Measurements from ENCODE around the gene SPSB4. TPM values are rescaled to one million over a fixed set of nuclear protein-coding genes. Genes with fewer than 3 reads are reported as not detected.

The SPSB4 gene
- total and polyA plus RNA-seq, 9 of the 15 experiments (the other 6 are each of a cell fraction or from before 2014, with no cell fraction given): not detected

GRCh38 chr3:141015481-141015880 lies 35.7 kb upstream of the SPSB4 start:
- Histone ChIP-seq H3K27me3 (ENCODE audit: control insufficient read depth in 2 of 2, insufficient read depth in 2 of 2, low read length in 2 of 2) (peaks cover 11 to 44% of the 10 kb centered on the region in 2 experiments), H3K9me1 (ENCODE audit: control insufficient read depth, insufficient read depth, low read length) (no peaks in the 10 kb centered on the region), H3K4me3 (no peak overlapping the region), H4K20me1 (replicated peaks; ENCODE audit: control insufficient read depth, insufficient read depth, low read length) (no peaks in the 10 kb centered on the region), H3K9me3 (replicated peaks; ENCODE audit: control insufficient read depth, insufficient read depth, low read depth, low read length) (no peaks in the 10 kb centered on the region), H3K27ac (ENCODE audit: extremely low read depth, low read depth, low read length) (no peak overlapping the region), H2AFZ (ENCODE audit: low read depth, low read length) (no peak overlapping the region), H3K9ac (ENCODE audit: insufficient read depth in 1 of 2, low read depth in 2 of 2, low read length in 2 of 2) (no peak overlapping the region), H3K79me2 (ENCODE audit: control insufficient read depth, insufficient read depth, low read length) (no peaks in the 10 kb centered on the region), H3K4me1 (replicated peaks in 1 of 2; ENCODE audit: control insufficient read depth in 2 of 2, insufficient read depth in 2 of 2, low read length in 2 of 2) (peaks cover 0 to 4% of the 10 kb centered on the region in 2 experiments; a peak in 1 of 5 replicates), H3K36me3 (ENCODE audit: control insufficient read depth, insufficient read depth, low read length) (no peaks in the 10 kb centered on the region), H3K4me2 (ENCODE audit: insufficient read depth, low read length) (no peak overlapping the region)
- DNase-seq (ENCODE audit: extremely low read depth in 1 of 4, low spot score in 3 of 4) (no peak), ATAC-seq (no peak), FAIRE-seq (no peak)
- 0% methylated on average over 3 of the region's 3 CpGs for WGBS (ENCODE audit: insufficient coverage, low coverage, missing lambda C conversion rate)
- BruUV-seq (replicated peaks): no TSS peak
- intact Hi-C loops (cut with micrococcal nuclease): no loop called here
- TF ChIP-seq CHD1 (IDR thresholded peaks at IDR 0.05; ENCODE audit: low read length) (no peak), KDM5B (IDR thresholded peaks at IDR 0.05; ENCODE audit: insufficient replicate concordance, low read depth, low read length) (no peak), ZNF282 (CRISPR knock-in tag; IDR thresholded peaks at IDR 0.05) (no peak), PHB2 (IDR thresholded peaks at IDR 0.05; ENCODE audit: low read depth) (no peak), CCAR2 (IDR thresholded peaks at IDR 0.05; ENCODE audit: low read depth, low read length) (no peak), ZNF143 (CRISPR knock-in tag; IDR thresholded peaks at IDR 0.05) (no peak), ZNF24 (IDR thresholded peaks at IDR 0.05) (no peak), SAFB (IDR thresholded peaks at IDR 0.05; ENCODE audit: borderline replicate concordance, low read depth, low read length) (no peak), ZNF644 (tag; IDR thresholded peaks at IDR 0.05; ENCODE audit: low read depth) (no peak), ZC3H8 (IDR thresholded peaks at IDR 0.05) (no peak), ZMIZ1 (IDR thresholded peaks at IDR 0.05; ENCODE audit: low read depth in 2 of 2, low read length in 2 of 2) (no peak), FOXK2 (conservative IDR thresholded peaks at IDR 0.05 in 1 of 2, IDR thresholded peaks at IDR 0.05 in 1 of 2; ENCODE audit: low read depth in 2 of 2) (no peak), PHF21A (IDR thresholded peaks at IDR 0.05; ENCODE audit: borderline replicate concordance, low read depth) (no peak), FUS (optimal IDR thresholded peaks at IDR 0.05; ENCODE audit: low read depth, low read length) (no peak), HCFC1 (IDR thresholded peaks at IDR 0.05; ENCODE audit: low read depth, low read length) (no peak)
- ChIA-PET CTCF (ENCODE audit: low intra/inter-chr PET ratio) (no interaction called here), POLR2A (interaction anchor here (1.4 kb wide), 1 partner anchor 11 kb away, joined by 3 read pairs; no protein-coding TSS in a partner anchor)
- in situ Hi-C loops (cut with MboI): loop anchor here (25.0 kb wide), 1 partner anchor 172 kb away; no protein-coding TSS in a partner anchor
